Stimulated activated CD4-positive, alpha-beta T cell treated with anti-CD3 and anti-CD28 coated beads, Interleukin-1b, Interleukin-23, amount 100 ng/mL, for 48 hours (primary cell): Measurements from ENCODE around the gene LYSMD4.

Source experiments
- DNase-seq: peaks from one replicate; pipeline ENCODE4 v3.0.0-alpha.2; 2020

The LYSMD4 gene

GRCh38 chr15:99731336-99732123, 1.7 kb downstream of the LYSMD4 start:
- DNase-seq = no peak

- DNase-seq = no peak
These were observed 3.3 kb downstream of the LYSMD4 start for GRCh38 chr15:99729920-99730319.

GRCh38 chr15:99729327-99729726, 3.9 kb downstream of the LYSMD4 start:
- DNase-seq = no peak

GRCh38 chr15:99728916-99729315, 4.3 kb downstream of the LYSMD4 start:
- no peak for DNase-seq

GRCh38 chr15:99727733-99728132, 5.5 kb downstream of the LYSMD4 start:
- no peak for DNase-seq

GRCh38 chr15:99727330-99727729, 5.9 kb downstream of the LYSMD4 start:
- DNase-seq = no peak

- no peak for DNase-seq
These were observed 6.9 kb downstream of the LYSMD4 start for GRCh38 chr15:99726333-99726732.

GRCh38 chr15:99722406-99722805, 10.8 kb downstream of the LYSMD4 start:
- no peak for DNase-seq

- DNase-seq = no peak
These were observed 11.3 kb downstream of the LYSMD4 start for GRCh38 chr15:99721896-99722295.

GRCh38 chr15:99721104-99721778, 12.0 kb downstream of the LYSMD4 start:
- DNase-seq = no peak

- no peak for DNase-seq
These were observed 12.7 kb downstream of the LYSMD4 start for GRCh38 chr15:99720533-99720932.

GRCh38 chr15:99719096-99719541, 14.1 kb downstream of the LYSMD4 start:
- DNase-seq = no peak

- no peak for DNase-seq
These were observed 14.8 kb downstream of the LYSMD4 start for GRCh38 chr15:99718421-99718820.

- DNase-seq = no peak
These were observed 15.9 kb downstream of the LYSMD4 start for GRCh38 chr15:99717161-99718009.

- DNase-seq = no peak
These were observed 16.6 kb downstream of the LYSMD4 start for GRCh38 chr15:99716540-99717095.

GRCh38 chr15:99712415-99712814, 20.8 kb downstream of the LYSMD4 start:
- DNase-seq = no peak

GRCh38 chr15:99711625-99712024, 21.6 kb downstream of the LYSMD4 start:
- no peak for DNase-seq

GRCh38 chr15:99709243-99709986, 23.8 kb downstream of the LYSMD4 start:
- no peak for DNase-seq

- DNase-seq = no peak
These were observed 24.7 kb downstream of the LYSMD4 start for GRCh38 chr15:99708563-99708962.

GRCh38 chr15:99707473-99708270, 25.6 kb downstream of the LYSMD4 start:
- peak; percentile 52 for DNase-seq

- DNase-seq = peak; percentile 64
These were observed 26.5 kb downstream of the LYSMD4 start for GRCh38 chr15:99706557-99707303.
